HG02884 (cell line): Measurements from ENCODE around the gene RCC2.

Source experiments
- ATAC-seq: cut with Tn5 transposase; IDR thresholded peaks from one replicate; pipeline ENCODE4 v1.9.1; 2021; ENCODE audit warnings: mild to moderate bottlenecking, moderate library complexity; ENCODE audit not compliant: unreplicated experiment

RCC2 gene

GRCh38 chr1:17381161-17381560 is 58.3 kb downstream of the RCC2 start:
- ATAC-seq, result no peak

- ATAC-seq, result no peak
These were observed 62.0 kb downstream of the RCC2 start for GRCh38 chr1:17377325-17377953.

GRCh38 chr1:17375651-17376050 is 63.8 kb downstream of the RCC2 start:
- ATAC-seq, result no peak

GRCh38 chr1:17372955-17373354 is 66.5 kb downstream of the RCC2 start:
- no peak for ATAC-seq

- ATAC-seq, result no peak
These were observed 67.6 kb downstream of the RCC2 start, which contains the start of gene PADI6 for GRCh38 chr1:17371896-17372295. PADI6 (plus strand) TSS chr1:17372196; CDS start chr1:17372246, 50 bp downstream.

- no peak for ATAC-seq
These were observed 68.9 kb downstream of the RCC2 start for GRCh38 chr1:17370618-17371017.

GRCh38 chr1:17369466-17369865 is 70.0 kb downstream of the RCC2 start:
- no peak for ATAC-seq

- ATAC-seq, result no peak
These were observed 74.2 kb downstream of the RCC2 start for GRCh38 chr1:17365293-17365692.

- ATAC-seq, result no peak
These were observed 75.7 kb downstream of the RCC2 start for GRCh38 chr1:17363771-17364170.

GRCh38 chr1:17363351-17363750 is 76.1 kb downstream of the RCC2 start:
- no peak for ATAC-seq

- ATAC-seq, result no peak
These were observed 77.8 kb downstream of the RCC2 start for GRCh38 chr1:17361687-17362086.

- no peak for ATAC-seq
These were observed 79.1 kb downstream of the RCC2 start for GRCh38 chr1:17360272-17360956.

- ATAC-seq, result no peak
These were observed 79.7 kb downstream of the RCC2 start for GRCh38 chr1:17359808-17360207.

- ATAC-seq, result no peak
These were observed 80.4 kb downstream of the RCC2 start for GRCh38 chr1:17359031-17359430.

GRCh38 chr1:17358557-17358956 is 80.9 kb downstream of the RCC2 start:
- ATAC-seq, result no peak
